T-helper 2 cell treated with Interferon-gamma antibody and Interleukin-4, amounts not matched to agents 5 μg/mL and 100 μg/mL, for 36 hours (primary cell): ENCODE measurements around the gene PRDX6.
"Not testable (repeated sequence)": the region's sequence is repeated elsewhere in the genome, so short reads cannot be mapped to it uniquely, and the experiment has no call there.

ENCODE experiments used
- DNase-seq: peaks from one replicate; pipeline ENCODE4 v3.0.0; 2021; ENCODE audit warnings: low spot score
- H3K27ac Mint-ChIP-seq: one replicate; pipeline ENCODE4 v1.8.0; 2021; ENCODE audit warnings: mild to moderate bottlenecking, mixed read lengths
- H3K27me3 Mint-ChIP-seq: one replicate; pipeline ENCODE4 v1.8.0; 2021; ENCODE audit warnings: low read depth, mixed read lengths
- H3K36me3 Mint-ChIP-seq: one replicate; pipeline ENCODE4 v1.8.0; 2021; ENCODE audit warnings: low read depth, mixed read lengths
- H3K4me1 Mint-ChIP-seq: one replicate; pipeline ENCODE4 v1.8.0; 2021; ENCODE audit warnings: low read depth, mixed read lengths
- H3K4me3 Mint-ChIP-seq: one replicate; pipeline ENCODE4 v1.8.0; 2022; ENCODE audit warnings: mild to moderate bottlenecking, moderate library complexity, mixed read lengths
- H3K9me3 Mint-ChIP-seq: one replicate; pipeline ENCODE4 v1.8.0; 2021; ENCODE audit warnings: mixed read lengths

Gene PRDX6

GRCh38 chr1:173496757-173497320 lies 19.7 kb downstream of the PRDX6 start:
- Mint-ChIP-seq H3K36me3 (no peaks in the 10 kb centered on the region), H3K9me3 (peaks cover 27% of the 10 kb centered on the region), H3K4me3 (no peak overlapping the region), H3K27me3 (peaks cover 3% of the 10 kb centered on the region), H3K4me1 (no peaks in the 10 kb centered on the region), H3K27ac (no peak overlapping the region)
- no peak for DNase-seq

GRCh38 chr1:173499729-173500128 lies 22.6 kb downstream of the PRDX6 start:
- Mint-ChIP-seq H3K9me3 (peaks cover 15% of the 10 kb centered on the region), H3K27me3 (peaks cover 3% of the 10 kb centered on the region), H3K36me3 (no peaks in the 10 kb centered on the region), H3K4me3 (no peak overlapping the region), H3K27ac (no peak overlapping the region), H3K4me1 (no peaks in the 10 kb centered on the region)
- DNase-seq = no peak

- H3K9me3 Mint-ChIP-seq = peaks cover 9% of the 10 kb centered on the region
- no peak for DNase-seq
- peaks cover 3% of the 10 kb centered on the region for H3K27me3 Mint-ChIP-seq
- H3K4me1 Mint-ChIP-seq = no peaks in the 10 kb centered on the region
- H3K36me3 Mint-ChIP-seq = no peaks in the 10 kb centered on the region
- no peak overlapping the region for H3K4me3 Mint-ChIP-seq
- H3K27ac Mint-ChIP-seq = no peak overlapping the region
These were observed 25.0 kb downstream of the PRDX6 start for GRCh38 chr1:173502104-173502503.

GRCh38 chr1:173503391-173503790 lies 26.3 kb downstream of the PRDX6 start:
- Mint-ChIP-seq H3K4me3 (no peak overlapping the region), H3K27ac (no peak overlapping the region), H3K9me3 (peaks cover 6% of the 10 kb centered on the region), H3K36me3 (no peaks in the 10 kb centered on the region), H3K27me3 (peaks cover 3% of the 10 kb centered on the region), H3K4me1 (no peaks in the 10 kb centered on the region)
- no peak for DNase-seq

GRCh38 chr1:173504268-173504667 lies 27.1 kb downstream of the PRDX6 start:
- Mint-ChIP-seq H3K27me3 (peaks cover 6% of the 10 kb centered on the region), H3K27ac (no peak overlapping the region), H3K36me3 (no peaks in the 10 kb centered on the region), H3K9me3 (no peaks in the 10 kb centered on the region), H3K4me1 (no peaks in the 10 kb centered on the region), H3K4me3 (no peak overlapping the region)
- DNase-seq = no peak

GRCh38 chr1:173505391-173505790 lies 28.3 kb downstream of the PRDX6 start:
- no peak for DNase-seq
- H3K36me3 Mint-ChIP-seq = no peaks in the 10 kb centered on the region
- H3K27ac Mint-ChIP-seq = no peak overlapping the region
- peaks cover 2% of the 10 kb centered on the region for H3K27me3 Mint-ChIP-seq
- no peaks in the 10 kb centered on the region for H3K4me1 Mint-ChIP-seq
- no peak overlapping the region for H3K4me3 Mint-ChIP-seq
- H3K9me3 Mint-ChIP-seq = no peaks in the 10 kb centered on the region

GRCh38 chr1:173506437-173506836 lies 29.3 kb downstream of the PRDX6 start:
- Mint-ChIP-seq H3K9me3 (no peaks in the 10 kb centered on the region), H3K36me3 (no peaks in the 10 kb centered on the region)

GRCh38 chr1:173507205-173507846 lies 30.2 kb downstream of the PRDX6 start:
- no peak overlapping the region for H3K27ac Mint-ChIP-seq
- H3K4me1 Mint-ChIP-seq = no peaks in the 10 kb centered on the region
- no peak for DNase-seq
- H3K36me3 Mint-ChIP-seq = no peaks in the 10 kb centered on the region
- peaks cover 2% of the 10 kb centered on the region for H3K27me3 Mint-ChIP-seq
- H3K4me3 Mint-ChIP-seq = no peak overlapping the region
- no peaks in the 10 kb centered on the region for H3K9me3 Mint-ChIP-seq

More at GRCh38 chr1:173506437-173506836, 29.3 kb downstream of the PRDX6 start:
- Mint-ChIP-seq H3K27me3 (peaks cover 2% of the 10 kb centered on the region), H3K4me3 (no peak overlapping the region), H3K4me1 (no peaks in the 10 kb centered on the region), H3K27ac (no peak overlapping the region)
- DNase-seq = no peak

GRCh38 chr1:173507847-173508209 lies 30.7 kb downstream of the PRDX6 start:
- H3K36me3 Mint-ChIP-seq = no peaks in the 10 kb centered on the region
- H3K27ac Mint-ChIP-seq = no peak overlapping the region
- no peaks in the 10 kb centered on the region for H3K4me1 Mint-ChIP-seq
- DNase-seq = no peak
- H3K27me3 Mint-ChIP-seq = peaks cover 2% of the 10 kb centered on the region
- no peaks in the 10 kb centered on the region for H3K9me3 Mint-ChIP-seq
- no peak overlapping the region for H3K4me3 Mint-ChIP-seq

GRCh38 chr1:173508541-173508940 lies 31.4 kb downstream of the PRDX6 start:
- no peaks in the 10 kb centered on the region for H3K36me3 Mint-ChIP-seq
- no peak overlapping the region for H3K27ac Mint-ChIP-seq
- H3K4me1 Mint-ChIP-seq = no peaks in the 10 kb centered on the region
- peaks cover 4% of the 10 kb centered on the region for H3K27me3 Mint-ChIP-seq
- no peak overlapping the region for H3K4me3 Mint-ChIP-seq
- DNase-seq = no peak
- peaks cover 2% of the 10 kb centered on the region for H3K9me3 Mint-ChIP-seq

- H3K36me3 Mint-ChIP-seq = no peaks in the 10 kb centered on the region
- peaks cover 10% of the 10 kb centered on the region for H3K27me3 Mint-ChIP-seq
- H3K27ac Mint-ChIP-seq = no peak overlapping the region
- peaks cover 8% of the 10 kb centered on the region for H3K9me3 Mint-ChIP-seq
- no peaks in the 10 kb centered on the region for H3K4me1 Mint-ChIP-seq
- no peak overlapping the region for H3K4me3 Mint-ChIP-seq
- DNase-seq = no peak
These were observed 32.7 kb downstream of the PRDX6 start for GRCh38 chr1:173509797-173510196.

- not testable (repeated sequence) for H3K27me3 Mint-ChIP-seq, H3K27ac Mint-ChIP-seq, H3K9me3 Mint-ChIP-seq, H3K4me1 Mint-ChIP-seq, DNase-seq, H3K36me3 Mint-ChIP-seq, H3K4me3 Mint-ChIP-seq
These were observed 37.4 kb downstream of the PRDX6 start for GRCh38 chr1:173514503-173514902.

GRCh38 chr1:173520799-173521198 lies 43.7 kb downstream of the PRDX6 start:
- no peak overlapping the region for H3K27ac Mint-ChIP-seq
- peaks cover 2% of the 10 kb centered on the region for H3K4me1 Mint-ChIP-seq
- no peaks in the 10 kb centered on the region for H3K36me3 Mint-ChIP-seq
- H3K9me3 Mint-ChIP-seq = no peaks in the 10 kb centered on the region
- no peak for DNase-seq
- peaks cover under 1% of the 10 kb centered on the region for H3K27me3 Mint-ChIP-seq
- H3K4me3 Mint-ChIP-seq = no peak overlapping the region

GRCh38 chr1:173523329-173523728 lies 46.2 kb downstream of the PRDX6 start:
- Mint-ChIP-seq H3K4me3 (no peak overlapping the region), H3K27me3 (no peaks in the 10 kb centered on the region), H3K27ac (no peak overlapping the region), H3K36me3 (no peaks in the 10 kb centered on the region), H3K4me1 (peaks cover 2% of the 10 kb centered on the region), H3K9me3 (no peaks in the 10 kb centered on the region)
- DNase-seq = no peak

- H3K9me3 Mint-ChIP-seq = no peaks in the 10 kb centered on the region
- DNase-seq = no peak
- H3K27me3 Mint-ChIP-seq = no peaks in the 10 kb centered on the region
- H3K27ac Mint-ChIP-seq = no peak overlapping the region
- no peaks in the 10 kb centered on the region for H3K4me1 Mint-ChIP-seq
- no peaks in the 10 kb centered on the region for H3K36me3 Mint-ChIP-seq
- H3K4me3 Mint-ChIP-seq = no peak overlapping the region
These were observed 48.8 kb downstream of the PRDX6 start for GRCh38 chr1:173525926-173526325.
